ENCODE data around the gene EFR3B. TPM values are rescaled to one million over a fixed set of nuclear protein-coding genes. Genes with fewer than 3 reads are reported as not detected.
"Not testable (repeated sequence)": the region's sequence is repeated elsewhere in the genome, so short reads cannot be mapped to it uniquely, and the experiment has no call there.

Gene EFR3B, protein sequence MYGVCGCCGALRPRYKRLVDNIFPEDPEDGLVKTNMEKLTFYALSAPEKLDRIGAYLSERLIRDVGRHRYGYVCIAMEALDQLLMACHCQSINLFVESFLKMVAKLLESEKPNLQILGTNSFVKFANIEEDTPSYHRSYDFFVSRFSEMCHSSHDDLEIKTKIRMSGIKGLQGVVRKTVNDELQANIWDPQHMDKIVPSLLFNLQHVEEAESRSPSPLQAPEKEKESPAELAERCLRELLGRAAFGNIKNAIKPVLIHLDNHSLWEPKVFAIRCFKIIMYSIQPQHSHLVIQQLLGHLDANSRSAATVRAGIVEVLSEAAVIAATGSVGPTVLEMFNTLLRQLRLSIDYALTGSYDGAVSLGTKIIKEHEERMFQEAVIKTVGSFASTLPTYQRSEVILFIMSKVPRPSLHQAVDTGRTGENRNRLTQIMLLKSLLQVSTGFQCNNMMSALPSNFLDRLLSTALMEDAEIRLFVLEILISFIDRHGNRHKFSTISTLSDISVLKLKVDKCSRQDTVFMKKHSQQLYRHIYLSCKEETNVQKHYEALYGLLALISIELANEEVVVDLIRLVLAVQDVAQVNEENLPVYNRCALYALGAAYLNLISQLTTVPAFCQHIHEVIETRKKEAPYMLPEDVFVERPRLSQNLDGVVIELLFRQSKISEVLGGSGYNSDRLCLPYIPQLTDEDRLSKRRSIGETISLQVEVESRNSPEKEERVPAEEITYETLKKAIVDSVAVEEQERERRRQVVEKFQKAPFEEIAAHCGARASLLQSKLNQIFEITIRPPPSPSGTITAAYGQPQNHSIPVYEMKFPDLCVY
- under 1 TPM in 1 of 3 donors, not detected in 2; 0.08 TPM for polyA plus RNA-seq

- Mint-ChIP-seq H3K36me3 (no peaks in the 10 kb centered on the region), H3K4me1 (peaks cover 17 to 21% of the 10 kb centered on the region in 2 donors), H3K9me3 (no peaks in the 10 kb centered on the region), H3K4me3 (peak within 1 kb of the TSS; percentile 74 to 87 (median 76)), H3K27ac (peak within 1 kb of the TSS in 1 of 6 donors; percentile 35), H3K27me3 (ENCODE audit: low read depth in 3 of 3) (peaks cover 19 to 27% (median 27%) of the 10 kb centered on the region in 3 donors)
- DNase-seq = peak; percentile 90 to 94 (median 93)
Measured at GRCh38 chr2:25041928-25042320, at the start of gene EFR3B. TSS of gene EFR3B (plus strand) at chr2:25042076. CDS start at chr2:25042313, 237 bp downstream.

DNA sequence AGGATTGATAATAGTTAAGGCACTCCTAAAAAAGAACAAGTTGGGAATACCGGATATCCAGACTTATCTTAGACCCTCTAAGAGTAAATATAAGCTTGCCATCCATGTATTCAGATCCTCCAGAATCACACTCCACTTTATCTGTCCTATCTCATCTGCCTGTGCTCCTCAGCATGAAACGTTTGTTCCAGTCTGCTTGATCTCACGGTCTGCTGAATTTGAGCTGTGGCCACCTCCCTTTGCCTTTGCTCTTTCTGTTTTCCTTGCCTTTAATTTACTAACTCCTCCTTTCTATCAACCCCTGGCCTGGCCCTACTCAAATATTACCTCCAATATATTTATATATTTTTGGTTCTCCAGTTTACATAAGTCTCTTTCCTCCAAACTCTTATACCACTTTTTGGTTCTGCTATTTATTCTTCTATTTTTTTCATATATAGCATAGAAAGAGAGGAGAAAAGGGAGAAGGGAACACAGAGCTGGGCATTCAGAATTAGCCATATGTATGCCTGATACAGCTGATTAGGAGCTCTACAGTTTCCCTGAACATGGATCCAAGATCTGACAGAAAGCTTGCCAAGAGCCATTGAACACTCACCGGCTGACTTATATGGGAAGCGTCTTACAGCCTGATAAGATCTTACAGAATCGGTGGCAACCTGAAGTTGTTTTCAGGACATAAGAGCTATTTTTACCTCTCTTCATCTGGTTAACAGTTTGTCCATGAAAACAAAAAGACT is 48.3 kb upstream of the EFR3B start:
- Mint-ChIP-seq H3K27me3 (ENCODE audit: low read depth in 3 of 3) (peaks cover 5 to 6% (median 6%) of the 10 kb centered on the region in 3 donors), H3K4me1 (no peaks in the 10 kb centered on the region), H3K4me3 (no peak overlapping the region), H3K9me3 (no peaks in the 10 kb centered on the region), H3K27ac (no peak overlapping the region), H3K36me3 (no peaks in the 10 kb centered on the region)
- no peak for DNase-seq

DNA sequence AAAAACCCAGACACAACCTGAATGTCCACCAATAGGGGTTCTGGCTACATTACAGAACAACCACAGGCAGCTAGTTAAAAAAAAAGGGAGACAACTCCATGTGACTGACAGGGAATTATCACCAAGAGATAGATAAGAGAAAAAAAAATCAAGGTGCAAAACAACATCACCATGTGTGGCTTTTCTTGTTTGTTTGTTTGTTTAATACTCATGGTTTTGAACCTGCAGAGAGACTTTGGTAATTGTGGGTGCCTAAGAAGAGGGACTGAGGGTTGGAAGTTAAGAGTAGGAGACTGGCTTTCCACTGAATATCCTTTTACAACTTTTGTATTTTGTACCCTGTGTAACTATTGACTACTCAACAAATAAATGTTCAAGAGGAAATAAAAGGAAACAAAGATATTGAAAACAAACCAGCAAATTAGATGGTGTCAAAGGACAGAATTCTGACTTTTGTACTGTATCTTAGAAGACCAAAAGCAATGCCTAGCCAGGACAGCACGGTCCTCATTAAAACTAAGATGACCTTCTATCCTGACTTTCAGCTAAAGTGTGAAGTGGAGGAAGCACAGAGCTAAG is 47.6 kb upstream of the EFR3B start:
- no peak overlapping the region for H3K4me3 Mint-ChIP-seq
- no peaks in the 10 kb centered on the region for H3K36me3 Mint-ChIP-seq
- H3K27ac Mint-ChIP-seq = no peak overlapping the region
- H3K4me1 Mint-ChIP-seq = no peaks in the 10 kb centered on the region
- H3K9me3 Mint-ChIP-seq = no peaks in the 10 kb centered on the region
- DNase-seq = no peak
- peaks cover 5 to 6% (median 6%) of the 10 kb centered on the region in 3 donors for H3K27me3 Mint-ChIP-seq (ENCODE audit: low read depth in 3 of 3)

- H3K27ac Mint-ChIP-seq; H3K36me3 Mint-ChIP-seq; H3K4me3 Mint-ChIP-seq; H3K9me3 Mint-ChIP-seq; H3K4me1 Mint-ChIP-seq; H3K27me3 Mint-ChIP-seq (ENCODE audit: low read depth in 3 of 3); DNase-seq: not testable (repeated sequence)
Measured at GRCh38 chr2:24999097-24999496, 42.8 kb upstream of the EFR3B start.

DNA sequence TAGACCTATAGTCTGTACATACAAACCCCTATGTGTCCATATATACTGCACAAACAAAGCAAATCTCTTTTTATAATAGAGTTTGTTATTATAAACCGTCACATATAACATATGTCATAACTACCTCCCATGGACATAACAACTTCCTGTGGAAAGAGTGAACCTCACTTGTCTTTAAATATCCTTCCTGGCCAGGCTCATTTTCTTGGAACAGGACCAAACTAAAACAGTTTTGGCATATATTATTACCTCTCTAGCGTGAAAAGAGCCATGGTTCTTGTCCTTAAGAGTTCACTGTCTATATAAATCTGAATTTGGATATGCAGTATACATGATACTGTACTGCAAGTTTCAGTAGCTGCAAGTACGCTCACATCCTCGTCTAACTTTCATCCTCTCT is 41.8 kb upstream of the EFR3B start:
- H3K4me1 Mint-ChIP-seq = no peaks in the 10 kb centered on the region
- no peak for DNase-seq
- no peak overlapping the region for H3K27ac Mint-ChIP-seq
- H3K9me3 Mint-ChIP-seq = no peaks in the 10 kb centered on the region
- no peak overlapping the region for H3K4me3 Mint-ChIP-seq
- peaks cover 0 to 3% (median 0%) of the 10 kb centered on the region in 3 donors for H3K36me3 Mint-ChIP-seq
- peaks cover 0 to 8% (median 2%) of the 10 kb centered on the region in 3 donors for H3K27me3 Mint-ChIP-seq (ENCODE audit: low read depth in 3 of 3)

DNA sequence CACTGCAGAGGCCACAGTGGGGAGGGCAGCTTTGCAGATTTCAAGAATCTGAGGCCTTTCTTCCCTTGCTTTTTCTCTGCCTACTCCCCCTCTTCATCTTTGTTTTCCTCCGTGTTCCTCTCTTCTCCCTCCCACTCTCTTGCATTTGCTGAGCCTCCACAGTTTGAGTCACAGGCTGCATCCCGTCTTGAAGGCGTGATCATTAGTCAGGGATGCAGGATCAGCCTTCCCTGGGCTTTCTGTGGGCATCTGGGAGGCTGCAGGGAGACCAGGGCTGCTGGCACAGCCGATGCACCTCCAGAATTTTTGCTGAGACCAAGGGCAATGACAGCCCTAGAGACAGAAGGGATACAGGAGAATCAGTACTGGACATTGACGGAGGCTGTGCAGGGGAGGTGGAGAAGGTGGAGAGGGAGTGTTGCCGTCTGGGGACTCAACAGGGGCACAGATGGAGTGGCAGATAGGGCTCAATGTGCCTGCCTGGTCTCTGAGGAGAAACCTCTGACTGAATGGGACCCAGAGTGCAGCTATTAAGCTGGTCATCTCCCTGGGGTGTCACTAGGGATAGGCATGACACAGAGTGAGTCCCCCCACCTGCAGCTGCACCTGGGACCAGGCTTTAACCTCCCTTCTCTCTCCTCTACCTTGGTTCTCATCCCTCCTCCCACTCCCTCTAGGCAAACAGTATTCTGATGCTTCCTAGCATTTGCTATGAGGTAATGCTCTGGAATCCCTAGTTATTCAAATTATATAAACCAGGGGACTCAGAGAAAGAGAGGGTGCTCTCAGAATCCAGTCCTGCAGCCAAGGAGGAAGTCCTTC is 41.2 kb upstream of the EFR3B start:
- H3K27ac Mint-ChIP-seq = no peak overlapping the region
- H3K27me3 Mint-ChIP-seq (ENCODE audit: low read depth in 3 of 3) = peaks cover 0 to 8% (median 2%) of the 10 kb centered on the region in 3 donors
- H3K4me1 Mint-ChIP-seq = no peaks in the 10 kb centered on the region
- H3K36me3 Mint-ChIP-seq = peaks cover 0 to 3% (median 3%) of the 10 kb centered on the region in 3 donors
- H3K4me3 Mint-ChIP-seq = no peak overlapping the region
- no peaks in the 10 kb centered on the region for H3K9me3 Mint-ChIP-seq
- DNase-seq = no peak

- Mint-ChIP-seq H3K4me3 (no peak overlapping the region), H3K27me3 (ENCODE audit: low read depth in 3 of 3) (peaks cover 0 to 5% (median 2%) of the 10 kb centered on the region in 3 donors), H3K27ac (no peak overlapping the region), H3K4me1 (no peaks in the 10 kb centered on the region), H3K9me3 (no peaks in the 10 kb centered on the region), H3K36me3 (peaks cover 0 to 3% (median 3%) of the 10 kb centered on the region in 3 donors)
- DNase-seq = no peak
Measured at GRCh38 chr2:25001325-25001637, 40.6 kb upstream of the EFR3B start.

- no peaks in the 10 kb centered on the region for H3K4me1 Mint-ChIP-seq
- no peak overlapping the region for H3K27ac Mint-ChIP-seq
Measured at GRCh38 chr2:25002066-25002465, 39.8 kb upstream of the EFR3B start.

DNA sequence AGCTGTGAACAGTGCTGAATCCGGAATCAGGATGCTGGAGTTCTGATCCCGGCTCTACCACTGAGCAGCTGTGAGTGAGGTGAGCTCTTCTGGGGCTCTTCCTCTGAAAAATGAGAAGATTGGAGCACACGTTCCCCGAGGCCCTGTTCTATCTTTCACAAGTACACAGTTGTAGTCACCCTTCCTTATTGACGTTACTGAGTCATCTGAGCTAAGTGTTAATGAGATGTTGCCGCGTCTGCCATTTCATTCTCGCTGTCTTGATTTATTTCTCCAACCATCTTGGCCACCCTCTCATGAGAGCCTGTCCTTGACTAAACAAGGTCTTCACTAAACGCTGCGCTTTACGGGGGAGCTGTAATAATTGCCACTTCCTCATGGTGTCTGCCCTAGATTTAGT is 31.9 kb upstream of the EFR3B start:
- Mint-ChIP-seq H3K9me3 (no peaks in the 10 kb centered on the region), H3K27ac (no peak overlapping the region), H3K4me3 (no peak overlapping the region), H3K27me3 (ENCODE audit: low read depth in 3 of 3) (peaks cover 0 to 7% (median 2%) of the 10 kb centered on the region in 3 donors), H3K36me3 (peaks cover 0 to 3% (median 0%) of the 10 kb centered on the region in 3 donors), H3K4me1 (no peaks in the 10 kb centered on the region)
- DNase-seq = no peak

More at GRCh38 chr2:25002066-25002465, 39.8 kb upstream of the EFR3B start:
- H3K27me3 Mint-ChIP-seq (ENCODE audit: low read depth in 3 of 3) = peaks cover 0 to 5% (median 2%) of the 10 kb centered on the region in 3 donors
- H3K9me3 Mint-ChIP-seq = no peaks in the 10 kb centered on the region
- DNase-seq = no peak
- peaks cover 0 to 3% (median 3%) of the 10 kb centered on the region in 3 donors for H3K36me3 Mint-ChIP-seq
- no peak overlapping the region for H3K4me3 Mint-ChIP-seq

- not testable (repeated sequence) for H3K36me3 Mint-ChIP-seq; H3K4me1 Mint-ChIP-seq; H3K9me3 Mint-ChIP-seq; H3K4me3 Mint-ChIP-seq; DNase-seq; H3K27ac Mint-ChIP-seq; H3K27me3 Mint-ChIP-seq (ENCODE audit: low read depth in 3 of 3)
Measured at GRCh38 chr2:25011342-25011741, 30.5 kb upstream of the EFR3B start.

DNA sequence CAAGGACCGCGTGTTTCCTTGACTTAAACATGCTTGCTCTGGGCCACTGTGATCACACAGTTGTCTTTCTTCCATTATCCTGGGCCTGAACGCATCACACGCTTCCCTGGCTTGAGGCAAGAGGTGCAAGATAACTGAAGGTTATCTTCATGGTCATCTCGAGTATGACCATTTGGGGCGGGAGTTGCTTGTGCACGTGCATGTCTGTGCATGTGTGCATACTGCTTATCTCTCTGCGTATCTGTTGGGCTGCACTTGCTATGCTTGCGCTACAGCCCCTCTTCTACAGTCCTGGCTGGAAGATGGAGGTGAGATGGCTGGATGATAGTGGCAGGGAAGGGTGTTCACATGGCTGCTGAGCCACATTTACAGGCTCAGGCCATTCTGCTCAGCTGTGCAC is 27.2 kb upstream of the EFR3B start:
- no peaks in the 10 kb centered on the region for H3K4me1 Mint-ChIP-seq
- H3K27ac Mint-ChIP-seq = peak overlapping the region in 1 of 6 donors; percentile 0
- no peak for DNase-seq
- H3K36me3 Mint-ChIP-seq = no peaks in the 10 kb centered on the region
- H3K9me3 Mint-ChIP-seq = no peaks in the 10 kb centered on the region
- H3K27me3 Mint-ChIP-seq (ENCODE audit: low read depth in 3 of 3) = peaks cover 0 to 7% (median 4%) of the 10 kb centered on the region in 3 donors
- H3K4me3 Mint-ChIP-seq = no peak overlapping the region

- Mint-ChIP-seq H3K36me3 (peaks cover 0 to 3% (median 0%) of the 10 kb centered on the region in 3 donors), H3K27ac (no peak overlapping the region), H3K4me1 (no peaks in the 10 kb centered on the region), H3K27me3 (ENCODE audit: low read depth in 3 of 3) (peaks cover 0 to 8% (median 4%) of the 10 kb centered on the region in 3 donors), H3K4me3 (no peak overlapping the region), H3K9me3 (no peaks in the 10 kb centered on the region)
- no peak for DNase-seq
Measured at GRCh38 chr2:25018681-25019080, 23.2 kb upstream of the EFR3B start.

Measured in immature natural killer cell (primary cell).